Calu3 (cell line): ENCODE results near the gene AK4. TPM values are rescaled to one million over a fixed set of nuclear protein-coding genes. Genes with fewer than 3 reads are reported as not detected.

Source experiments
- BruUV-seq: library from RNA; stranded (reverse); fragments of 400-500 nt; replicated peaks from 2 replicates; lab custom pipeline; 2021; lab: Mats Ljungman, UMichigan
- CTCF ChIA-PET: fragments of 300-600 bp; sonication (Branson Sonifier 250); formaldehyde crosslinking; loops from one replicate; lab custom pipeline; 2022; ENCODE audit warnings: antibody characterized with exemption; lab: Charles Lee
- DNase-seq: peaks from one replicate; pipeline ENCODE4 v3.0.0; 2022
- H3K27ac Mint-ChIP-seq: one replicate; pipeline ENCODE4 v1.8.0; 2022; ENCODE audit warnings: mixed read lengths; ENCODE audit not compliant: unreplicated experiment
- H3K27me3 Mint-ChIP-seq: one replicate; pipeline ENCODE4 v1.8.0; 2022; ENCODE audit warnings: mixed read lengths; ENCODE audit not compliant: unreplicated experiment
- H3K36me3 Mint-ChIP-seq: one replicate; pipeline ENCODE4 v1.8.0; 2022; ENCODE audit warnings: mild to moderate bottlenecking, moderate library complexity, mixed read lengths; ENCODE audit not compliant: insufficient read depth, unreplicated experiment
- H3K4me1 Mint-ChIP-seq: one replicate; pipeline ENCODE4 v1.8.0; 2022; ENCODE audit warnings: mild to moderate bottlenecking, low read depth, mixed read lengths; ENCODE audit not compliant: unreplicated experiment
- H3K4me3 Mint-ChIP-seq: one replicate; pipeline ENCODE4 v1.8.0; 2022; ENCODE audit warnings: mild to moderate bottlenecking, low read depth, moderate library complexity, mixed read lengths; ENCODE audit not compliant: unreplicated experiment
- H3K9me3 Mint-ChIP-seq: one replicate; pipeline ENCODE4 v1.8.0; 2022; ENCODE audit warnings: low read depth, mixed read lengths; ENCODE audit not compliant: unreplicated experiment
- CTCF ChIP-seq: fragments of 200-600 bp; IDR thresholded peaks from one replicate; pipeline ENCODE4 v1.8.0; 2022; ENCODE audit warnings: antibody characterized with exemption; ENCODE audit not compliant: unreplicated experiment
- intact Hi-C: fragments of 100-400 bp; cut with micrococcal nuclease; formaldehyde crosslinking; loops from one replicate; pipeline ENCODE4 v1.10.0; 2022; ENCODE audit not compliant: unreplicated experiment
- total RNA-seq: library from RNA; stranded (reverse); gene quantifications from 2 replicates; pipeline ENCODE4 v1.2.3, GENCODE V29; 2022

The AK4 gene
- total RNA-seq, 1 experiment from 2014 or later, result 49.9 TPM

DNA sequence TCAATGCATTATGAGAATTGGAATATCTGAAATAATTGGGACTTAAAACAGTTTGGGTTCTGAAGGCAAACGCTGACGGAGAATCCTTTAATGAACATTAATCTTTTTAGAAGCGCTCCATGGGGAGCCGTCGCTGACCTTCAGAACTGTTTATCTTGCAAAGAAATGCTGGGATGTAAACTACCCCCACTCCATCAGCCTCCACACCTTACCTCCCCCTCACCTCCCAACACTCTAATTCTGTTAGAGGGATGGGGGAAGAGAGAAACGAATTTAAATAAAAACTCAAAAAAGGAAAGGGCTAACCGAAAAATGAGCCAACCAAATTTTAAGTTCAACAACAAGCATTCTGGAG, 117.3 kb downstream of the AK4 start:
- intact Hi-C loops, result loop anchor here (5.0 kb wide), 1 partner anchor 157 kb away; the partner anchor contains the start of genes LEPR and LEPROT
- Mint-ChIP-seq H3K4me1 (peaks cover 12% of the 10 kb centered on the region), H3K27ac (peak overlapping the region; percentile 87), H3K27me3 (no peaks in the 10 kb centered on the region), H3K4me3 (peak overlapping the region; percentile 82), H3K36me3 (peaks cover 8% of the 10 kb centered on the region), H3K9me3 (no peaks in the 10 kb centered on the region)
- CTCF ChIA-PET, result interaction anchor here (0.8 to 1.4 kb wide), 3 partner anchors 35 to 422 kb away, joined by 3 to 6 read pairs (median 3); no protein-coding TSS in a partner anchor
- TF ChIP-seq CTCF, result no peak
- no peak for DNase-seq
- BruUV-seq, result no TSS peak

GRCh38 chr1:65265651-65266351, 117.8 kb downstream of the AK4 start:
- Mint-ChIP-seq H3K27ac (peak overlapping the region; percentile 87), H3K27me3 (no peaks in the 10 kb centered on the region), H3K4me1 (peaks cover 12% of the 10 kb centered on the region), H3K9me3 (no peaks in the 10 kb centered on the region), H3K4me3 (peak overlapping the region; percentile 82), H3K36me3 (peaks cover 8% of the 10 kb centered on the region)
- intact Hi-C loops, result loop anchor here (1.0 to 5.0 kb wide), 2 partner anchors 30 to 156 kb away; partner anchors contain the start of genes LEPR and LEPROT
- CTCF ChIA-PET, result interaction anchor here (0.6 to 1.4 kb wide), 4 partner anchors 97 to 1532 kb away, joined by 3 to 6 read pairs (median 3); no protein-coding TSS in a partner anchor
- TF ChIP-seq CTCF, result no peak
- DNase-seq, result peak; percentile 67
- no TSS peak for BruUV-seq

DNA sequence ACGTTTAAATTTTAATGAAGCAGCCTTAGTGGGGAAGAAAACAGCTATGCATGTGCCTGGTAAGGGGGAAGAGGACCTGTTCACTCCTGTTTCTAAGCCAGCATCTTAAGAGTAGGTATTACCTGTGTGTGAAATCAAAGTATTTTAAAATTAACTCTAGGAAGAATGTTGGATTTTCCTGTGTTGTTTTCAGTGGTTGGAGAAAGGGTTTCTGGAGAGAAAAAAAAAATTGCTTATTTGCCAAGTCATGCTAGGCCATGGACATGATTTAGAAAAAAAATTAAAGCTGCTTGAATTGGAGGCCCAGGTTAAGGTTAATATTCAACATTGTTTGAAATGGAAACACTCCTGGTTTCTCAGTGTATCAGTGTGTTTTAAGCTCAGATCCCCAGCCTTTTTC, 118.5 kb downstream of the AK4 start:
- H3K36me3 Mint-ChIP-seq, result peaks cover 8% of the 10 kb centered on the region
- H3K27me3 Mint-ChIP-seq, result no peaks in the 10 kb centered on the region
- CTCF ChIA-PET, result interaction anchor here (0.7 to 1.4 kb wide), 2 partner anchors 11 to 421 kb away, joined by 4 to 6 read pairs; no protein-coding TSS in a partner anchor
- intact Hi-C loops, result loop anchor here (1.0 to 5.0 kb wide), 2 partner anchors 30 to 156 kb away; partner anchors contain the start of genes LEPR and LEPROT
- no TSS peak for BruUV-seq
- no peak for TF ChIP-seq CTCF
- H3K27ac Mint-ChIP-seq, result peak overlapping the region; percentile 87
- peak overlapping the region; percentile 82 for H3K4me3 Mint-ChIP-seq
- peaks cover 12% of the 10 kb centered on the region for H3K4me1 Mint-ChIP-seq
- no peak for DNase-seq
- H3K9me3 Mint-ChIP-seq, result no peaks in the 10 kb centered on the region

GRCh38 chr1:65267271-65267670, 119.3 kb downstream of the AK4 start:
- BruUV-seq, result no TSS peak
- Mint-ChIP-seq H3K36me3 (peaks cover 8% of the 10 kb centered on the region), H3K27me3 (no peaks in the 10 kb centered on the region), H3K4me1 (peaks cover 12% of the 10 kb centered on the region), H3K4me3 (no peak overlapping the region), H3K27ac (no peak overlapping the region), H3K9me3 (no peaks in the 10 kb centered on the region)
- TF ChIP-seq CTCF, result no peak
- CTCF ChIA-PET, result no interaction called here
- no peak for DNase-seq
- intact Hi-C loops, result loop anchor here (5.0 kb wide), 1 partner anchor 155 kb away; the partner anchor contains the start of genes LEPR and LEPROT
